SU-DHL-6 (cell line): ENCODE measurements around the gene SYNGR2.

ENCODE experiments used
- H2AFZ ChIP-seq: fragments of 200-600 bp; sonication (generic); 2 replicates; pipeline ENCODE4 v1.6.1; 2014; ENCODE audit warnings: low read depth, mild to moderate bottlenecking, moderate library complexity, mixed read lengths, antibody characterized with exemption, low read length; ENCODE audit not compliant: severe bottlenecking
- H3F3A ChIP-seq: fragments of 200-600 bp; shearing (Covaris generic); 2 replicates; pipeline ENCODE4 v1.6.0; 2016; ENCODE audit warnings: antibody characterized with exemption, mild to moderate bottlenecking; ENCODE audit not compliant: insufficient read depth
- H3K27ac ChIP-seq: fragments of 200-600 bp; sonication (generic); 2 replicates; pipeline ENCODE4 v1.5.1; 2016; ENCODE audit warnings: low read depth, mild to moderate bottlenecking, low read length, moderate library complexity, mixed read lengths
- H3K27me3 ChIP-seq: fragments of 200-600 bp; sonication (generic), shearing (Covaris generic); 2 replicates; pipeline ENCODE4 v1.6.0; 2014; ENCODE audit warnings: mild to moderate bottlenecking, low read length
- H3K36me3 ChIP-seq: fragments of 200-600 bp; sonication (generic); 2 replicates; pipeline ENCODE4 v1.6.1; 2014; ENCODE audit warnings: mild to moderate bottlenecking, low read length, mixed read lengths
- H3K4me2 ChIP-seq: fragments of 300-600, 200-600 bp; shearing (Covaris generic), sonication (generic); 2 replicates; pipeline ENCODE4 v1.6.0; 2014; ENCODE audit warnings: low read length, low read depth, mild to moderate bottlenecking; ENCODE audit not compliant: poor library complexity, severe bottlenecking
- H3K4me3 ChIP-seq: fragments of 200-600 bp; sonication (generic); 2 replicates; pipeline ENCODE4 v1.5.1; 2014; ENCODE audit warnings: antibody characterized with exemption, low read length, mild to moderate bottlenecking, mixed read lengths; ENCODE audit not compliant: insufficient read depth, poor library complexity, severe bottlenecking
- H3K79me2 ChIP-seq: fragments of 200-600 bp; sonication (generic); 2 replicates; pipeline ENCODE4 v1.6.1; 2014; ENCODE audit warnings: mild to moderate bottlenecking, low read length, moderate library complexity; ENCODE audit not compliant: insufficient read depth
- H3K9ac ChIP-seq: fragments of 200-600 bp; sonication (generic); 2 replicates; pipeline ENCODE4 v1.7.0; 2014; ENCODE audit warnings: mild to moderate bottlenecking, low read length
- H3K9me2 ChIP-seq: fragments of 200-600 bp; sonication (generic); replicated peaks from 2 replicates; pipeline ENCODE4 v1.6.1; 2014; ENCODE audit warnings: low read length; ENCODE audit not compliant: insufficient read depth
- H3K9me3 ChIP-seq: fragments of 200-600 bp; sonication (generic); 2 replicates; pipeline ENCODE4 v1.6.1; 2014; ENCODE audit warnings: low read length, mixed read lengths; ENCODE audit not compliant: insufficient read depth
- H4K20me1 ChIP-seq: fragments of 200-600 bp; sonication (generic); 2 replicates; pipeline ENCODE4 v1.6.1; 2014; ENCODE audit warnings: low read depth, mild to moderate bottlenecking, antibody characterized with exemption, low read length, moderate library complexity, mixed read lengths
- EZH2phosphoT487 ChIP-seq: fragments of 200-600 bp; sonication (generic), shearing (Covaris generic); conservative IDR thresholded peaks from 2 replicates; pipeline ENCODE4 v1.6.1; 2018; ENCODE audit warnings: mild to moderate bottlenecking, antibody characterized with exemption, low read length, moderate library complexity, mixed read lengths
- TF ChIP-seq, protein P1 (sequence below): fragments of 200-600 bp; sonication (generic); IDR thresholded peaks from one replicate; pipeline ENCODE4 v1.5.1; 2017; ENCODE audit warnings: antibody characterized with exemption, mild to moderate bottlenecking, low read length, moderate library complexity; ENCODE audit not compliant: insufficient read depth, poor library complexity, severe bottlenecking

Gene SYNGR2

DNA sequence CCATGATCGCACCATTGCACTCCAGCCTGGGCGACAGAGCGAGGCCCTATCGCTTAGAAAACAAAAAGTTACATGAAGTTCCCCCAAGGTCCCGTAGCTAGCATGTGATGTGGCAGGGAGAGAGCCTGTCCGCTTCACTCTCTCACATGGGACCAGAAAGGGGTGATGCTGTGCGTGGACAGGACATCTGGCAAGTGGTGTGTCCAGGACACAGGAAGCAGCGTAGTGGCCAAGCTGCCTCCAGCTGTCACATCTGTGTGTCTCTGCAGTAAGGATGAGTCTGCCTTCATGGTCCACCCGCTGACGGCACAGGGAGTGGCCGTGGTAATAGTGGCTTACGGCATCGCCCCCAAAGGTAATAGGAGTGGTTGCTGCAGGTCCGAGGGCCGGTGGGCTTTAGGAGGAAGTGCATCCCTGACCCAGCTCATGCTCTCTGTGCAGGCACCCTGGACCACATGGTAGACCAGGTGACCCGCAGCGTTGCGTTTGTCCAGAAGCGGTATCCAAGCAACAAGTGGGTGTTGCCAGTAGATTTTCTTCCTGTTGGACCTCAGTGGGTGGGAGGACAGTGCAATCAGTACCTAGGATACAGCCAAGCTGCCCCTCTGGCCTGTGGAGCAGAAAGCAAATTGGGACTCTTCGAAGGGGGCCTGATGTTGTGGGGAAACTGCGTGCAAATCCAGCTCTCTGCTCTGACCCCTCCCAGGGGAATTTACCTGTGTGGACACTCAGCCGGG is 36.2 kb downstream of the SYNGR2 start:
- no peaks in the 10 kb centered on the region for H4K20me1 ChIP-seq

DNA sequence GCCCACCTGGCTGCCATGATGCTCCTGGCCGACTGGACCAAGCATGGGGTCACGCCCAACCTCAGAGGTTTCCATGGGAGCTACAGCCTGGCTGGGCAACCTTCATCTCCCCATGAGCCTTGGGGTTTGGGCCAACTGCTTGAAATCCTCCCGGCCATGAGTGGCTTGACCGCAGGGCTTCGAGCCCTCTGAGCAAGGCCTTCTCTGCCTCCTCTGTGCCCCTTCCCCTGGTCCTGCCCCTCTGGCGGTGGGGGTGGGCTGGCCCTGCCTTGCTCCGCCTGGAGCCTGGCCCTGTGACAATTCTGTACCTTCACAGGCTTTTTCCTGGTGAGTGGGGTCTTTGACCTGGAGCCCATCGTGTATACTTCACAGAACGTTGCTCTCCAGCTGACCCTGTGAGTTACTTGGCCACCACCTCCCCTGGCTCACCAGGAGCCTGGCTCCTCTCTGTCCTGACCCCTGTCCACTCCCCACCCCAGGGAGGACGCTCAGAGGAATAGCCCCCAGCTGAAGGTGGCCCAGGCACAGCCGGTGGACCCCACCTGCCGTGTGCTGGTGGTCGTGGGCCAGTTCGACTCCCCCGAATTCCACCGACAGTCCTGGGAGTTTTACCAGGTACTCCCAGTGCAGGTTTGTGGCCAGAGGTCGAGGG is 36.9 kb downstream of the SYNGR2 start:
- H3K9me2 ChIP-seq, result no peaks in the 10 kb centered on the region
- H3K36me3 ChIP-seq, result no peaks in the 10 kb centered on the region
- H3K4me3 ChIP-seq, result no peak overlapping the region
- no peak for TF ChIP-seq EZH2phosphoT487
- TF ChIP-seq, protein P1, sequence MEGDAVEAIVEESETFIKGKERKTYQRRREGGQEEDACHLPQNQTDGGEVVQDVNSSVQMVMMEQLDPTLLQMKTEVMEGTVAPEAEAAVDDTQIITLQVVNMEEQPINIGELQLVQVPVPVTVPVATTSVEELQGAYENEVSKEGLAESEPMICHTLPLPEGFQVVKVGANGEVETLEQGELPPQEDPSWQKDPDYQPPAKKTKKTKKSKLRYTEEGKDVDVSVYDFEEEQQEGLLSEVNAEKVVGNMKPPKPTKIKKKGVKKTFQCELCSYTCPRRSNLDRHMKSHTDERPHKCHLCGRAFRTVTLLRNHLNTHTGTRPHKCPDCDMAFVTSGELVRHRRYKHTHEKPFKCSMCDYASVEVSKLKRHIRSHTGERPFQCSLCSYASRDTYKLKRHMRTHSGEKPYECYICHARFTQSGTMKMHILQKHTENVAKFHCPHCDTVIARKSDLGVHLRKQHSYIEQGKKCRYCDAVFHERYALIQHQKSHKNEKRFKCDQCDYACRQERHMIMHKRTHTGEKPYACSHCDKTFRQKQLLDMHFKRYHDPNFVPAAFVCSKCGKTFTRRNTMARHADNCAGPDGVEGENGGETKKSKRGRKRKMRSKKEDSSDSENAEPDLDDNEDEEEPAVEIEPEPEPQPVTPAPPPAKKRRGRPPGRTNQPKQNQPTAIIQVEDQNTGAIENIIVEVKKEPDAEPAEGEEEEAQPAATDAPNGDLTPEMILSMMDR, result no peak
- no peak overlapping the region for H2AFZ ChIP-seq
- H3K27me3 ChIP-seq, result no peaks in the 10 kb centered on the region
- no peaks in the 10 kb centered on the region for H3F3A ChIP-seq
- no peak overlapping the region for H3K27ac ChIP-seq
- no peak overlapping the region for H3K9ac ChIP-seq
- H3K4me2 ChIP-seq, result no peak overlapping the region
- H3K79me2 ChIP-seq, result peaks cover 5% of the 10 kb centered on the region; the same call in 1 of the 2 replicates
- no peaks in the 10 kb centered on the region for H3K9me3 ChIP-seq
- no peaks in the 10 kb centered on the region for H4K20me1 ChIP-seq

More for the DNA sequence above, 36.2 kb downstream of the SYNGR2 start:
- Histone ChIP-seq H3K27ac (no peak overlapping the region), H3K79me2 (peaks cover 12% of the 10 kb centered on the region; the same call in 1 of the 2 replicates), H2AFZ (no peak overlapping the region), H3K4me2 (no peak overlapping the region), H3K36me3 (no peaks in the 10 kb centered on the region), H3K9ac (no peak overlapping the region), H3K4me3 (no peak overlapping the region), H3K9me2 (no peaks in the 10 kb centered on the region), H3K9me3 (no peaks in the 10 kb centered on the region), H3F3A (no peaks in the 10 kb centered on the region), H3K27me3 (no peaks in the 10 kb centered on the region)
- no peak for TF ChIP-seq EZH2phosphoT487
- TF ChIP-seq, protein P1, result no peak

GRCh38 chr17:78206298-78206697 is 37.9 kb downstream of the SYNGR2 start:
- Histone ChIP-seq H3K27ac (no peak overlapping the region), H3K36me3 (no peaks in the 10 kb centered on the region), H3K9me3 (no peaks in the 10 kb centered on the region), H2AFZ (no peak overlapping the region), H3K9me2 (no peaks in the 10 kb centered on the region), H4K20me1 (no peaks in the 10 kb centered on the region), H3K27me3 (no peaks in the 10 kb centered on the region), H3K4me3 (no peak overlapping the region), H3K79me2 (no peaks in the 10 kb centered on the region), H3K9ac (no peak overlapping the region), H3K4me2 (no peak overlapping the region), H3F3A (no peaks in the 10 kb centered on the region)
- TF ChIP-seq, protein P1, result no peak
- TF ChIP-seq EZH2phosphoT487, result no peak
